Tibial artery (tissue), 4 donors: ENCODE results near the gene REC114.

Experiments
- DNase-seq, 2 donors: peaks; one replicate each; pipeline ENCODE4 v3.0.0-alpha.2; 2019
- H3K27ac ChIP-seq, 2 donors: fragments of 200-600 bp; sonication (generic) in 1 of 2; 1 replicate in 1 of 2; 2 replicates in 1 of 2; pipeline ENCODE4 v1.5.1; 2018 to 2019; ENCODE audit warnings: mild to moderate bottlenecking in 1 of 2
- H3K27me3 ChIP-seq, 2 donors: fragments of 200-600 bp; sonication (generic) in 1 of 2; one replicate each; pipeline versions ENCODE4 v1.5.1 to v1.6.0; 2016 to 2019
- H3K36me3 ChIP-seq, 3 donors: fragments of 200-600 bp; sonication (generic) in 2 of 3; one replicate each; pipeline ENCODE4 v1.5.1; 2016 to 2019; ENCODE audit warnings: mild to moderate bottlenecking in 2 of 3
- H3K4me1 ChIP-seq, 4 donors: fragments of 200-600 bp; sonication (generic) in 2 of 4; 1 replicate in 3 of 4; 2 replicates in 1 of 4; pipeline ENCODE4 v1.5.1; 2016 to 2019
- H3K4me3 ChIP-seq, 2 donors: fragments of 200-600 bp; sonication (generic) in 1 of 2; 1 replicate in 1 of 2; 2 replicates in 1 of 2; pipeline ENCODE4 v1.5.1; 2018 to 2019; ENCODE audit warnings: mild to moderate bottlenecking in 2 of 2
- H3K9me3 ChIP-seq, 3 donors: fragments of 200-600 bp; sonication (generic) in 1 of 3; one replicate each; pipeline ENCODE4 v1.5.1; 2016 to 2019
- intact Hi-C: fragments of 100-400 bp; cut with DNase I; formaldehyde crosslinking; loops from one replicate; pipeline ENCODE4 v1.15.0; 2023; ENCODE audit warnings: low total_unique reads
- TF ChIP-seq, protein P1 (sequence below), 2 experiments: fragments of 200-600 bp in 1 of 2; fragments of 450-650 bp in 1 of 2; IDR thresholded peaks; one replicate each; pipeline ENCODE4 v1.5.1; 2017 to 2019; ENCODE audit warnings: antibody characterized with exemption in 2 of 2, mild to moderate bottlenecking in 1 of 2, moderate library complexity in 1 of 2

Gene REC114

DNA sequence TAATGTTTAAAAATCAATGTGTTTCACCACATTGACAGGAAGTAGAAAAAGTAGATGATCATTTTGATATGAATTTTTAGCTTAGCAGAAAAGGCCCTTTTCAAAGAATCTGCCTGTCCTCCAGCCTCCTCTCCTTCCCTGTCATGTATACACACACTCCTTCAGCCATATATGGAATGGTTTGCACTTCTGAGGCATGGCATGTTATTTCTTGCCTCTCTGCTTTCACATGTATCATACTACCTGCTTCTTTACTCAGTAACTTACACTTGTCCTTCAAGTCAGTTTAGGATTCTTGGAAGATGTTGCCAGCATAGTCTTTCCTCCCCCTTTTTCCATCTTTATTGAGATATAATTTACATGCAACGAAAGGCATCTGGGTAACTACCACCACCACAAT lies 79.0 kb downstream of the REC114 start:
- Histone ChIP-seq H3K36me3 (no peaks in the 10 kb centered on the region), H3K27ac (no peak overlapping the region), H3K4me3 (no peak overlapping the region), H3K9me3 (no peaks in the 10 kb centered on the region), H3K27me3 (no peaks in the 10 kb centered on the region), H3K4me1 (no peaks in the 10 kb centered on the region)
- TF ChIP-seq, protein P1, sequence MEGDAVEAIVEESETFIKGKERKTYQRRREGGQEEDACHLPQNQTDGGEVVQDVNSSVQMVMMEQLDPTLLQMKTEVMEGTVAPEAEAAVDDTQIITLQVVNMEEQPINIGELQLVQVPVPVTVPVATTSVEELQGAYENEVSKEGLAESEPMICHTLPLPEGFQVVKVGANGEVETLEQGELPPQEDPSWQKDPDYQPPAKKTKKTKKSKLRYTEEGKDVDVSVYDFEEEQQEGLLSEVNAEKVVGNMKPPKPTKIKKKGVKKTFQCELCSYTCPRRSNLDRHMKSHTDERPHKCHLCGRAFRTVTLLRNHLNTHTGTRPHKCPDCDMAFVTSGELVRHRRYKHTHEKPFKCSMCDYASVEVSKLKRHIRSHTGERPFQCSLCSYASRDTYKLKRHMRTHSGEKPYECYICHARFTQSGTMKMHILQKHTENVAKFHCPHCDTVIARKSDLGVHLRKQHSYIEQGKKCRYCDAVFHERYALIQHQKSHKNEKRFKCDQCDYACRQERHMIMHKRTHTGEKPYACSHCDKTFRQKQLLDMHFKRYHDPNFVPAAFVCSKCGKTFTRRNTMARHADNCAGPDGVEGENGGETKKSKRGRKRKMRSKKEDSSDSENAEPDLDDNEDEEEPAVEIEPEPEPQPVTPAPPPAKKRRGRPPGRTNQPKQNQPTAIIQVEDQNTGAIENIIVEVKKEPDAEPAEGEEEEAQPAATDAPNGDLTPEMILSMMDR (IDR thresholded peaks at IDR 0.05), result no peak
- intact Hi-C loops, result no loop called here
- DNase-seq, result no peak

DNA sequence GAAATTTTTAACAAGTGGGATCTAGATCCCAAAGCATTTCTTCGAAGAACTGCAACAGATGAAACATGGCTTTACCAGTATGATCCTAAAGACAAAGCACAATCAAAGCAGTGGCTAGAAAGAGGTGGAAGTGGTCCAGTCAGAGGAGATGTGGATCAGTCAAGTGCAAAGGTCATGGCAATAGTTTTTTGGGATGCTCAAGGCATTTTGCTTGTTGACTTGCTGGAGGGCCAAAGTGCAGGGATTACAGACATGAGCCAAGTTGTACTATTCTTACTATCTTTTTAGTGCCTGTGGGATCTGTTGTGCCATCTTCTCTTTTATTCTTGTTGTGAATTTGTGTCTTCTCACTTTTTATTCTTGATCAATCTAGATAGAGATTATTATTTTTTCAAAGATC lies 82.0 kb downstream of the REC114 start:
- Histone ChIP-seq H3K36me3 (no peaks in the 10 kb centered on the region), H3K9me3 (no peaks in the 10 kb centered on the region), H3K27ac (no peak overlapping the region), H3K4me3 (no peak overlapping the region), H3K27me3 (no peaks in the 10 kb centered on the region), H3K4me1 (no peaks in the 10 kb centered on the region)
- DNase-seq, result no peak
- intact Hi-C loops, result no loop called here
- TF ChIP-seq, protein P1 (IDR thresholded peaks at IDR 0.05), result no peak

DNA sequence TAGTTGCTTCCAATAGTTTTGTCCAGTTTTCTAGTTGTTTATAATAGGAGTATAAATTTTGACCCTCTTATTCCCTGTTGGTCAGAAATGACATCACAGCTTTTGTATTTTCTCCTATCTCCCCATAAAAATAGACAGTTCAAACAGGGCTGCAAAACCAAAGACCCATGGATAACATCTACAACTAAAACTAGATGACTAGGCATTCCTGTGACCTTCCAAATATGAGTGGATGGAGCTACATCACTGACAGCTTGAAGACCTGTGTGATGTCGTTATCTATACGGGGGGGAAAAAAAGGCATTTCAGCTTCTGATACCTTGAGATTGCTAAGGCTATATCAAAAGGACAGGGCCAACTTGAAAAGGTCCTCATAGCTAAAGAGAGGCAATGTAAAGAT lies 84.6 kb downstream of the REC114 start:
- Histone ChIP-seq H3K9me3 (no peaks in the 10 kb centered on the region), H3K4me3 (no peak overlapping the region), H3K4me1 (no peaks in the 10 kb centered on the region), H3K36me3 (no peaks in the 10 kb centered on the region), H3K27me3 (no peaks in the 10 kb centered on the region), H3K27ac (no peak overlapping the region)
- DNase-seq, result no peak
- intact Hi-C loops, result no loop called here
- TF ChIP-seq, protein P1 (IDR thresholded peaks at IDR 0.05), result no peak

DNA sequence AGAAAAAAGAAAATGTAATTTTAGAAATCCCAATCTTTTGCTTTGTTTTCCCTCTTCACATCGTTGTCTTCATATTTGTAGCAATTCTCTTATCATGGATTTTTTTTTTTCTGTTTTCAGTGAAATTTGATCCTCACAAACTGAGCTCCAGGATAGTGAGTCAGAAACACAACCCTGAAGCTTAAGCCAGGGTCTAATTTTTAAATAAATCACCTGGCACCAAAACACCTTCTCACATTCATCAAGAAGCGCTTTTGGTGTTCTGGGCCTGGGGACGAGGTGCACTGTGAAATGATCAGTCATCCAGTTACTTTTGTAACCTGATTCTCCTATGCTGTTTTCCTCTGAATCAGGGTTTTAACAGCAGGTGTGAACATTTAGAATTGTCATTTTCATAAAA lies 87.7 kb downstream of the REC114 start:
- no peaks in the 10 kb centered on the region for H3K9me3 ChIP-seq
- intact Hi-C loops, result no loop called here
- no peaks in the 10 kb centered on the region for H3K36me3 ChIP-seq
- no peak for DNase-seq
- H3K4me1 ChIP-seq, result no peaks in the 10 kb centered on the region
- H3K27ac ChIP-seq, result no peak overlapping the region
- H3K4me3 ChIP-seq, result no peak overlapping the region
- TF ChIP-seq, protein P1 (IDR thresholded peaks at IDR 0.05), result no peak
- no peaks in the 10 kb centered on the region for H3K27me3 ChIP-seq

DNA sequence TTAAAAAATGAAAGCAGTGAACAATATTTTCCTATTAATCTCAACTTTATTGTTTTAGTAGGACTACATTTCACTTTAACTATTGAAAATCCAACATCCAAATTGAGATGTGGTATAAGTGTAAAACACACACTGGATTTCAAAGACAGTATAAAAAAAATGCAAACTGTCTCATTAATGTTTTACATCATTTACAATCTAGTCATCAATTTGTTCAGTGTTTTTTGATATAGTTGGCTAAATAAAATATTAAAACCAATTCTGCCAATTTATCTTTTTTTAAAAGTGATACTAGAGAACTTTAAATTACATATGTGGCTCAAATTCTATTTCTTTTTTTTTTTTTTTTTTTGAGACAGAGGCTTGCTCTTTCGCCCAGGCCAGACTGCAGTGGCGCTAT lies 95.2 kb downstream of the REC114 start:
- Histone ChIP-seq H3K36me3 (no peaks in the 10 kb centered on the region), H3K27me3 (no peaks in the 10 kb centered on the region), H3K4me1 (no peaks in the 10 kb centered on the region), H3K9me3 (no peaks in the 10 kb centered on the region), H3K4me3 (no peak overlapping the region), H3K27ac (no peak overlapping the region)
- intact Hi-C loops, result no loop called here
- TF ChIP-seq, protein P1 (IDR thresholded peaks at IDR 0.05), result no peak
- no peak for DNase-seq

DNA sequence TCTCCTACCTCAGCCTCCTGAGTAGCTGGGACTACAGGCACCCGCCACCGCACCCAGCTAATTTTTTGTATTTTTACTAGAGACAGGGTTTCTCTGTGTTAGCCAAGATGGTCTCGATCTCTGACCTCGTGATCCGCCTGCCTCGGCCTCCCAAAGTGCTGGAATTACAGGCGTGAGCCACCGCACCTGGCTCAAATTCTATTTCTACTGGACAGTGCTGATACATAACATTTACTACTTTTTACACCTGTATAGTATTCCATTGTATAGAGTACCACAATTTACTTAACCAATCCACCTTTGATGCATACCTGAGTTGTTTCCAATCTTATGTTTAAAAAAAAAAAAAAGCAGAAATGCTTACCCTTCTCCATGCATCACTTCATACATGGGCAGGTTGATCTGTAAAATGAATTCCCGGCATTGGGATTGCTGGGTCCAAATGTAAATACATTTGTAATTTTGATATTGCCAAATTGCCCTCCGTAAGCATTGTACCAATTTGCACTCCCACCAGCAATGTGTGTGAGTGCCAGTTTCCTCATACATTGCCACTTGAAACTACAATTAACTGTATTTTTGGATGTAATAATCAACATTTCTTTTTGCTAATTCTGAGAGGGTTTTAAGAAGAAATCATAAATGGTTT lies 95.7 kb downstream of the REC114 start:
- no peaks in the 10 kb centered on the region for H3K4me1 ChIP-seq
- H3K4me3 ChIP-seq, result no peak overlapping the region
- no peak overlapping the region for H3K27ac ChIP-seq
- TF ChIP-seq, protein P1 (IDR thresholded peaks at IDR 0.05), result no peak
- DNase-seq, result no peak
- intact Hi-C loops, result no loop called here
- H3K9me3 ChIP-seq, result no peaks in the 10 kb centered on the region
- no peaks in the 10 kb centered on the region for H3K36me3 ChIP-seq
- no peaks in the 10 kb centered on the region for H3K27me3 ChIP-seq
